Measurements from ENCODE around the gene TMEM245.
"Not testable (repeated sequence)": the region's sequence is repeated elsewhere in the genome, so short reads cannot be mapped to it uniquely, and the experiment has no call there.

TMEM245 gene

GRCh38 chr9:108980893-108981292 is 138.9 kb downstream of the TMEM245 start:
- DNase-seq, result no peak

GRCh38 chr9:108978205-108978604 is 141.5 kb downstream of the TMEM245 start:
- DNase-seq, result no peak

GRCh38 chr9:108973895-108974294 is 145.9 kb downstream of the TMEM245 start:
- DNase-seq, result no peak

DNA sequence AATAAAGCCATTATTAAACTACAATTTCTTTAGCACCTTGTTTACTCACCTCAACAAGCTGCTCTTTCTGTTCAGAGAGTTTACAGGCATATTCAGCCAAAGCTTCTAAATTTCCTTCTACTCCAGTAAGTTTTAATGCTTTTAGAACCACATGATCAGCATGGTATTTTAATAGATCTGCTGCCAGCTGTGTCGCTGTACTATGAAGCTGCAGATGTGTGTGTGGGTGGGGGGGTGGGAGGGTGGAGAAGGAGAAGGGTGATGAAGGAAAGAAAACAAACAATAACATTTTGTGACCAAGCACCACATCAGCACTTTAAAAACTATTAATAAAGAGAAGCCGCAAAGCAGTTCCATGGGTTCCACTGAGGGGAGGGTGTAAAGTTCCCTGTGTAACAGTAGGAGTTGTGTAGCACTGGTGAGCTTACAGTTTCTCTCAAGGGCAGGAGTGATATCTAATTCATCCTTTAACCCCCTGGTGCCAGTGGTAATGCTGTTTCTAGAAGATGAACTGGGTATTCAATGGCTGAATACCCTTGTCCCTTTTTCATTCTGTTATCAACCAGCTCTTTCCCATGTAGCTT is 147.0 kb downstream of the TMEM245 start:
- DNase-seq, result no peak

DNA sequence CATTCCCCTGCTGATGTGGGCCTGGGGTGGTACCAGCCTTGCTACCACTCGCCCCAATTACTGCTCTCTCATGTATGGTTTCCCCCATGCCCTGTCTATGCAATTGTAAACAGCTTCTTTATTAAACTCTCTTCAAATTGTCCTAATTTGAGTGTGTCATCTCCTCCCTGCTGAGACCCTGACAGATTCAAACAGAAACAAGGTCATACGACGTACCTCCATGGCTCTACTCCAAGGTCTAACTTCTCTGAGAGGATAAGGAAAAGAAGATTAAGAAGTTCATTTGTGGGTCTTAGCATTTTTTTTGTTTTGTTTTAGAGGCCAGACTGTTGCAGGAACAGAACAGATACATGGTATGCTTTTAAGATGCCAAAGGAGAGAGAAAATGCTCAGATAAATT is 147.6 kb downstream of the TMEM245 start:
- DNase-seq, result no peak

DNA sequence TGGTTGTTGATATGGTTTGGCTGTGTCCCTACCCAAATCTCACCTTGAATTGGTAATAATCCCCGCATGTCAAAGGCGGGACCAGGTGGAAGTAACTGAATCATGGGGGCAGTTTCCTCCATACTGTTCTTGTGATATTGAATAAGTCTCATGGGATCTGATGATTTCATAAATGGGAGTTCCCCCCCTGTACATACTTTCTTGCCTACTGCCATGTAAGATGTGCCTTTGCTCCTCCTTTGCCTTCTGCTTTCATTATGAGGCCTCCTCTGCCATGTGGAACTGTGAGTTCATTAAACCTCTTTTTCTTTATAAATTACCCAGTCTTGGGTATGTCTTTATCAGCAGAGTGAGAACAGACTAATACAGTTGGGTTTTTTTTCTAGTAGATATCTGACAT is 148.4 kb downstream of the TMEM245 start:
- not testable (repeated sequence) for DNase-seq

GRCh38 chr9:108967916-108968315 is 151.8 kb downstream of the TMEM245 start:
- no peak for DNase-seq

All from NCI-H2081 (cell line).